Endothelial cell of umbilical vein (primary cell): ENCODE measurements around the gene RRP1. TPM values are rescaled to one million over a fixed set of nuclear protein-coding genes. Genes with fewer than 3 reads are reported as not detected.

Source experiments
- BruUV-seq: library from RNA; stranded (reverse); fragments of 400-500 nt; replicated peaks from 2 replicates; lab custom pipeline; 2021; lab: Mats Ljungman, UMichigan
- CTCF ChIA-PET: fragments of 300-600, 350-600 bp; sonication (Branson Sonifier 250); formaldehyde crosslinking; loops from one replicate; lab custom pipeline; 2021; ENCODE audit warnings: antibody characterized with exemption, inconsistent platforms; lab: Charles Lee
- POLR2A ChIA-PET: fragments of 300-600, 350-600 bp; sonication (Branson Sonifier 250); formaldehyde crosslinking; loops from one replicate; lab custom pipeline; 2021; ENCODE audit warnings: antibody characterized with exemption, inconsistent platforms; lab: Charles Lee
- DNase-seq: peaks from one replicate; pipeline ENCODE4 v3.0.0-alpha.2; 2011; ENCODE audit warnings: low read depth, low spot score
- FAIRE-seq: peaks from 2 replicates; lab custom pipeline; 2011; peaks lifted over from hg19 to GRCh38; lab: Jason Lieb, UNC
- H2AFZ ChIP-seq: 2 replicates; pipeline ENCODE4 v1.6.0; 2012; ENCODE audit warnings: low read depth, low read length, control low read depth, inconsistent platforms
- H3K27ac ChIP-seq: 2 replicates; pipeline ENCODE4 v1.5.1; 2011; ENCODE audit warnings: low read depth, mild to moderate bottlenecking, control low read depth, low read length, moderate library complexity; ENCODE audit not compliant: insufficient read depth
- H3K27me3 ChIP-seq, 2 experiments: 2 replicates each; pipeline versions ENCODE4 v1.6.0 to v1.6.1; 2011; ENCODE audit warnings: low read length in 2 of 2, mixed read lengths in 1 of 2; ENCODE audit not compliant: control insufficient read depth in 2 of 2, insufficient read depth in 2 of 2
- H3K36me3 ChIP-seq, 2 experiments: 2 replicates in 1 of 2; 3 replicates in 1 of 2; pipeline ENCODE4 v1.5.1; 2011; ENCODE audit warnings: low read length in 2 of 2, mild to moderate bottlenecking in 1 of 2, moderate library complexity in 1 of 2; ENCODE audit not compliant: control insufficient read depth in 2 of 2, insufficient read depth in 2 of 2; ENCODE audit errors: extremely low read depth in 1 of 2
- H3K4me1 ChIP-seq: 3 replicates; pipeline ENCODE4 v1.5.1; 2011; ENCODE audit warnings: mild to moderate bottlenecking, low read length; ENCODE audit not compliant: control insufficient read depth, insufficient read depth; ENCODE audit errors: extremely low read depth
- H3K4me2 ChIP-seq: 2 replicates; pipeline ENCODE4 v1.6.1; 2011; ENCODE audit warnings: low read length, control low read depth, mixed read lengths; ENCODE audit not compliant: insufficient read depth
- H3K4me3 ChIP-seq, 3 experiments: fragments of 200-600 bp in 1 of 3; sonication (generic), shearing (Covaris generic) in 1 of 3; replicated peaks in 1 of 3; 2 replicates each; pipeline ENCODE4 v1.5.1; 2011 to 2016; ENCODE audit warnings: control low read depth in 3 of 3, low read length in 3 of 3, mild to moderate bottlenecking in 2 of 3, inconsistent platforms in 1 of 3, low read depth in 1 of 3, moderate library complexity in 1 of 3; ENCODE audit not compliant: insufficient read depth in 1 of 3
- H3K79me2 ChIP-seq: 2 replicates; pipeline ENCODE4 v1.6.0; 2012; ENCODE audit warnings: low read length, inconsistent platforms; ENCODE audit not compliant: control insufficient read depth, insufficient read depth
- H3K9ac ChIP-seq: replicated peaks from 2 replicates; pipeline ENCODE3; 2011; ENCODE audit warnings: low read length, control low read depth; ENCODE audit not compliant: insufficient read depth; ENCODE audit errors: extremely low read depth
- H3K9me1 ChIP-seq: replicated peaks from 3 replicates; pipeline ENCODE4 v1.6.0; 2011; ENCODE audit warnings: mild to moderate bottlenecking, low read length; ENCODE audit not compliant: control insufficient read depth, insufficient read depth; ENCODE audit errors: extremely low read depth
- H3K9me3 ChIP-seq: replicated peaks from 2 replicates; pipeline ENCODE4 v1.5.1; 2012; ENCODE audit warnings: low read length, inconsistent platforms; ENCODE audit not compliant: control insufficient read depth, insufficient read depth
- H4K20me1 ChIP-seq: replicated peaks from 2 replicates; pipeline ENCODE3; 2011; ENCODE audit warnings: mild to moderate bottlenecking, low read length; ENCODE audit not compliant: control insufficient read depth, insufficient read depth; ENCODE audit errors: extremely low read depth
- EZH2 ChIP-seq: IDR thresholded peaks from 2 replicates; pipeline ENCODE4 v1.6.1; 2012; ENCODE audit warnings: borderline replicate concordance, low read depth, mild to moderate bottlenecking, moderate library complexity, low read length, inconsistent platforms; ENCODE audit not compliant: severe bottlenecking
- FOS ChIP-seq: IDR thresholded peaks from 2 replicates; pipeline ENCODE4 v1.6.1; 2011; ENCODE audit warnings: mild to moderate bottlenecking, low read length, moderate library complexity, borderline replicate concordance; ENCODE audit not compliant: insufficient read depth
- GATA2 ChIP-seq: IDR thresholded peaks from 2 replicates; pipeline ENCODE4 v1.7.0; 2011; ENCODE audit warnings: low read depth, mild to moderate bottlenecking, moderate library complexity, mixed read lengths, low read length; ENCODE audit not compliant: insufficient read length, insufficient read depth
- JUN ChIP-seq: IDR thresholded peaks from 2 replicates; pipeline ENCODE4 v1.6.1; 2011; ENCODE audit warnings: borderline replicate concordance, low read depth; ENCODE audit not compliant: insufficient read length, insufficient read depth
- MYC ChIP-seq: IDR thresholded peaks from one replicate; pipeline ENCODE4 v1.6.1; 2011; ENCODE audit warnings: mild to moderate bottlenecking, low read depth, low read length
- POLR2AphosphoS5 ChIP-seq: IDR thresholded peaks from 2 replicates; pipeline ENCODE4 v1.6.1; 2012; ENCODE audit warnings: low read depth, mild to moderate bottlenecking, control low read depth, low read length, moderate library complexity; ENCODE audit not compliant: insufficient read depth
- dilution Hi-C: fragments of 300-500 bp; cut with MboI; formaldehyde crosslinking; loops from one replicate; pipeline ENCODE4 v1.15.0; 2019; ENCODE audit warnings: low sequenced_read_pairs; ENCODE audit not compliant: extremely low pct_ligation_motif_present
- intact Hi-C: fragments of 100-400 bp; cut with micrococcal nuclease; formaldehyde crosslinking; loops from one replicate; pipeline ENCODE4 v1.10.0; 2022
- polyA plus RNA-seq, 4 experiments: library from polyadenylated mRNA; depleted of rRNA in 3 of 4; stranded (reverse) in 3 of 4; unstranded in 1 of 4; fragments of >200 nt; gene quantifications; 2 replicates each; pipeline versions ENCODE4 v1.2.1 to v1.2.3, GENCODE V29; 2011 to 2012; ENCODE audit warnings: missing spikeins in 1 of 4
- total RNA-seq: library from RNA; stranded (reverse); gene quantifications from 2 replicates; pipeline ENCODE4 v1.2.3, GENCODE V29; 2021

Gene RRP1
- total and polyA plus RNA-seq, 2 donors (not counting 3 experiments of a cell fraction or from before 2014, with no cell fraction given): 15.2 to 36.3 TPM

DNA sequence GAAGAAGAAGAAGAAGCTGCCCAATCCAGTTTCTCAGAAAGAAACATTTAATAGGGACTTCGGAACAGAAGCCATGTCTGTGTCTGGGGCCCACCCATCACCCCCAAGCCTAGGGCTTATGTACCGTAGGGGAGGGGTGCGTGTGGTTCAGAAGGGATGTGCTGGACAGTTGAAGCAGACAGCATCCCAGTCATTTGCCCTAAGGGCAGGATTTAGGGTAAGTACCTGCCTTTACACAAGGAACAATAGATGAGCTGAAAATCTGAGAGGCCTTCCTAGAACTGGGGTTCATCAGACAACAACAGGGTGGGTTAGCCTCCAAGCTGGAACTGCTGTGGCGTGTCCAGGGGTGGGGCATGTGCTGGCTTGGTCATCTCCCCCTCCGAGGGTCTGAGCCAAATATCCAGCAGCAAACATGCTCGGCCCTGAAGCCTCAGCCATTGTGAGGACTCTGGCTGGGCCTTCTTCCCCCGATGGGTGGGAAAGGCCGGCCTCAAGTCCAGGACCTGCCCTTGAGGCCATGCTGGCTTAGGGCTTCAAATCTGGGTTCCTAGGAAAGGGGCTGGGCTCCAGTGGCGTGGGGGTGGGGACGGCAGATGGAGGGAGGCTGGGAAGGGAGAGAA, 25.4 kb upstream of the RRP1 start:
- FAIRE-seq (no peak), DNase-seq (no peak)
- no peak overlapping the region for H3K9ac ChIP-seq
- peaks cover 5% of the 10 kb centered on the region for H3K4me1 ChIP-seq
- ChIA-PET CTCF (no interaction called here), POLR2A (no interaction called here)
- dilution Hi-C loops: no loop called here
- no peaks in the 10 kb centered on the region for H3K27me3 ChIP-seq
- no peaks in the 10 kb centered on the region for H3K36me3 ChIP-seq
- intact Hi-C loops: no loop called here
- BruUV-seq: no TSS peak
- no peaks in the 10 kb centered on the region for H3K9me1 ChIP-seq
- TF ChIP-seq MYC: no peak
- TF ChIP-seq GATA2: no peak
- TF ChIP-seq FOS: no peak
- no peak for TF ChIP-seq EZH2
- no peak for TF ChIP-seq POLR2AphosphoS5
- TF ChIP-seq JUN: no peak
- no peaks in the 10 kb centered on the region for H4K20me1 ChIP-seq
- no peaks in the 10 kb centered on the region for H3K9me3 ChIP-seq
- no peak overlapping the region for H2AFZ ChIP-seq
- no peaks in the 10 kb centered on the region for H3K79me2 ChIP-seq
- H3K4me2 ChIP-seq: no peak overlapping the region
- no peak overlapping the region for H3K27ac ChIP-seq
- no peak overlapping the region for H3K4me3 ChIP-seq
